HG03469 (cell line): ENCODE data around the gene FAM222A.

Experiments used
- ATAC-seq: cut with Tn5 transposase; IDR thresholded peaks from one replicate; pipeline ENCODE4 v1.9.1; 2021; ENCODE audit warnings: mild to moderate bottlenecking, moderate library complexity, moderate number of reproducible peaks; ENCODE audit not compliant: unreplicated experiment

FAM222A gene

DNA sequence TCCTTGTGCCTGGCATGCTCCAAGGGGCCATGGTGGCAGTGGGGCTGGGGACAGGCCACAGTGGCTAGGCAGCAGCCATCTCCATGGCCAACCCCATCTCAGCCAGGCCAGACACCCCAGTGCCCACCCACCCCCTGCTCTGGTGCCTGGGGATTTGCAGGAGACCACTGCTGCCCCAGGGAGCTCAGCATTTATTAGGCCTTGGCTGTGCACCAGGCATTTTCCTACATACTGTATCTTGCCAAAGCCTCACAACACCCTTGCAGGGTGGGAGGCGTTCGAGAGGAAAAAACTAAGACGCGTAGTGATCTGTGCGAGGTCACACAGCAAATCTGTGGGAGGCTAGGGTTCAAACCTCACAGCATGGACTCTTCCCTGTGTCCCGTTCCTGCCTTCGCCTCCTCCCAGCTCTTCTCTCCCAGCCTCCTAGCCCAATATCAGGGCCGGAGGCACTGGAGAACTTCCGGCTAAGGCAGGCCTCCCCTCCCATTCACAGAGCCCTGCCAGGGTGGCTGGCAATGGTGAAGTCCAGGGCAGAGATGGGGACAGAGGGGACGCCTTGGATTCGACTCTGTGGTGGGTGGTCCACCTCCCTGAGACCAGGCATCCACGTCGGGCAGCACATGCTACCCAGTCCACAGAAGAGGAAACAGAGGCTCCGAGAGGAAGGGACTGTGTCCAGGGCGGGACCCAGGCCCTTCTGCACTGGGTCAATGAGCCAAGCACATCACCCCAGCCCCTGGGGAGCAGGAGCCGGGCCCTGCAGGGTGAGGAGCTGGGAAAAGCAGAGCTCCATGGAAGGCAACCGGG, 57.4 kb downstream of the FAM222A start:
- no peak for ATAC-seq

DNA sequence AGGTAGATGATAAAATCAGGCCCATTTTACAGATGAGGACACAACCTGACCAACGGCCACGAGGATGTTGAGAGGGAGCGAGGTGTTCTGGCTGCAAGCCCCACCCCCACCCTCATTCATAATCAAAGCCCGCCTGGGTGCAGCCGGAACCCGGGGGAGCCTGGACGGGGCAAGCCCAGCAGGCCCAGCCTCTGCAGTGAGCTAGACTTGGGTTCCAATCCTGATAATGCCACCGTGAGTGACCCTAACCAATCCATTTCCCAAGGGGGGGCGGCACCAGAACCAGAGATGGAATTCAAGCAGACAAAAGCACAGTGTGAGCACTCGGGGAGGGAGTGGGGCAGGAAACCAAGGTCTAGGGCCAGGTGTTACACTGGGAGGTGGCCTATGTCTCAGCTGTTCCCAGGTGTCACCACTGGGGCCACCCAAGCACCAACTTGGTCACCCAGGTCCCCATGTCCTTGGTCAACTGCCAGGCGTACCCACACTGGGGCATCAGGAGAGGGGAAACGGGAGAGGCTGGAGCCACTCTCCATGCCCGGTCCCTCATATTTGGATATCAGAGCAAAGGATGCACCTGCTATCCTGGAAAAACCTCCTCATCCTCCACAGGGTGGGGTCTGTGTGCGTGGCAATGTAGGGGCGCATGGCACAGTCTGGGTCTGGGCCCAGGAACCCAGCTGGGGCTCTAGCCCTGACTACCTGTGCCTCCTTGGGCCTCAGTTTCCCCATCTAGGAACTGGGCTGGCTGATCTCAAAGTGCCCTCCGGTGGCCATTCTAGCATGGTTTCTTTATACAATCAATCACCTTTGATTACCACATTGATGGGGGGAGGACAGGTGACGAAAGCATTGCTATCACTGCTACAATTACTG, 58.4 kb downstream of the FAM222A start:
- ATAC-seq, result no peak

DNA sequence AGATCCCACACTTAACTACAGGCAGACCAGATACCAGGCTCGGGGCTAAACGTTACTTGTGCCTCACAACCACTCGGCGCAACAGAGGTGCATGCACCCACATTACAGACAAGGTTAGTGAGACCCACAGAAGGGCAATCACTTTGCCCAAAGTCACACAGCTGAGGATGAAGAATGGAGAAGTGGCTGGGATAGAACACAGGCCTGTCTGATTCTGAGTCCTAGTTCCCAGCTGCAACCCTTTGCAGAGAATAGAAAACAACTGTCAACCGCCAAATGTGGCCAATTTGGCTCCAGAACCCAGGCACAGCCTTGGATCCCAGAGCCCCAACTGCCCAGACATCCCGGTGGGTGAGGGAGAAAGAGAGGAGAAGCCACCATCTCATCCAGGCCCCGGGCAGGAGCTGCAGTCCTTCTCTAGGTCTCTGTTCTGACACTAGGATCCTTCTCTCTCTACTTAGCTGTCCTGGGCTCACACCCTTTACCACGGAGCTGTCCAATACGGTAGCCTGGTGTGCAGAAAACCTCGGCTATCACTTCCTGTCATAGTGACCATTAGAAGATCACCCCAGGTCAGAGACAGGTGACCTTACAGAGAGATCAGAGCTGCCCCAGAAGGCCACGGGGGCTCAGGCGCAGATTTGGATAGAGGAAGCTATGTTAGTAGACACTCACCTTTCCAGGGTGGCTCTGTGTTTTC, 59.1 kb downstream of the FAM222A start:
- ATAC-seq, result no peak

DNA sequence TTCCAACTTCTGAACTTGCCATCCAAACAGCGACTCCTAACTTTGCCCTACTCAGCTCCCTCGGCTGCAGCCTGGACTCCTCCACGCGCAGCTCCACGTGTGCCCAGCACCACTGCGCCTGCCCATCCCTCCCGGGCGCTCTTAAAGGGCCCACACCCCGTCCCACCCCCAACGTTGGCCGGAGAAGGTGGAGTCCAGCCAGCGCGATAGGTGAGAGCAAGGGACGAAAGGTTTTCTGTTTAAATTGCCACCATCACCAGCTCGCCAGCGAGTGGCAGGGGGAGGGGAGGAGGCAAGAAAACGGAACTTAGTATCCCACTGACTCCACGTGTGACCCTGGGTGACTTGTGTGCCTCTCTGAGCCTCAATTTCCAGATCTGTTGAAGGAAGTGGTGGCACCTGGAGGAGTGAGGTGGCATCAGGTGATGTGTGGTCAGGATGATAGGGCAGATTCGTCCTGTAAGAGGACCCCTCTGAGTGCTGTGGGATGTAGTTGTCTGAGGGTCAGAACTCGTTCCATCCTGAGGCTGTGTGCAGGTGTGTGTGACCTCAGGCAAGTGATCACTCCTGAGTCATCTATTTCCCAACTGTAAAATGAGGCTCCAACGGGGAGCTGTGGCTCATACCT, 59.9 kb downstream of the FAM222A start:
- ATAC-seq, result no peak

DNA sequence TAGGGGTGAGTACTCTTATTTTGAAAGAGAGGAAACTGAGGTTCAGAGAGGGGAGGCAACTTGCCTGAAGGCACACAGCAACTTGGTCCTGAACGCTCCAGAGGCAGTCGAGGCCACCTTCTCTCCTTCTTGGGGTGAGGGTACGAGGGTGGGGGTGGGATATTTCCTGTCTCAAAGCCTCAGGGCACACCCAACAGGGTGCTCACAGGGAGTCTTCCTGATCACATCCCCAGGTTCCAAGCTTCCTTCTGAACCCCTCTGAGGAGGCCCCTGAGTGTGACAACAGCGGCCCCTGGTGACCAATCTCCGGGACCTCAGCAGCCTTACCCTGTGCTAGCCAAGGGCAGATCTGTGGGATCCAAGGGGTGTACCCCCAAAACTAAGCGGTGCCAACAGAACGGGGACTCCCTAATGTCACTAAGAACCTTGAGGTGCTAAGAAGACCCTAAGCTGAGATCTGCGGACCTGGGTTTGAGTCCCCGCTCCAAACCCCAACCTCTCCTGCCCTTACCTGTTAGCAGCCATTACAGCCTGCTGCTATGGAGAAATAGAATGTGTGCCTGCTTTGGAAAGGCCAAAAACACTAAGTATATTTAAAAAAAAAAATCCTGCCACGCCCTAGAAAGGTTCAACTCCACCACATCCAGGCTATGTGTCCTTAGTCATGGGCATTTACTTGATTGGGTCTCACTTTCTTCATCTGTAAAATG, 61.7 kb downstream of the FAM222A start:
- ATAC-seq, result no peak

DNA sequence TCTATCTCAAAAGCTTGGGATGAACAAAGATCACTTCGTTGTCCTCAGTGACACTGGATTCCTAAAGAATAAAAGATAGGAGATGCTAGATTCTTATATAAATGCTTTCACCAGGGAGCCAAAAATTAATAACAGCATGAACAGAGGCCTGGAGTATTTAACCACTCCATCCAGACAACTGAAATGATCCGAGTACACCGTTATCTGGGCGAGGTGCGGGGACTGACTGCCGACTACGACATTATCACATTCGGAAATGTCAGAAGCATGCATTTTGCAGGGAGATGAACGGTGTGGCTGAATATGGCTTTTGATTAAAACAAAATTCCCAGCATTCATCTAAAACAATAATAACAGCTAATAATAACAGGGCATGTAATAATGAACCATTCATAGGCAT, 63.0 kb downstream of the FAM222A start:
- no peak for ATAC-seq

DNA sequence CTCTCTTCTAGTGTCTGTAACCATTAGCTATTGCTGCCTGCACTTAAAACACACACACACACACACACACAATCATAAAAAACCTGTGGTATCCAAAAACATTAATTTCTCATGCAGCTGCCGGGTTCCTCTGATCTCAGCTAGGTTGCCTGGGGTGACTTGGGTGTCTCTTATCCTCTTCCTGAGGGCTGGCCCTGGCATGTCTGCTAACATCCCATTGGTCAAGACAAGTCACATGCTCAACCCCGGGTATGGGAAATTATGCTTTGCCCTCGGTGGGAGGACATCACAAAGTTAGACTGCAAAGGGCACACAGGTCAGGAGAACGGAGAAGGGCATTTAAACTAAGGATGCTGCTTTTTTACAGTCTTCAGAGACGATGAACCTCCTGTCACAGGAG, 63.9 kb downstream of the FAM222A start:
- ATAC-seq, result no peak

DNA sequence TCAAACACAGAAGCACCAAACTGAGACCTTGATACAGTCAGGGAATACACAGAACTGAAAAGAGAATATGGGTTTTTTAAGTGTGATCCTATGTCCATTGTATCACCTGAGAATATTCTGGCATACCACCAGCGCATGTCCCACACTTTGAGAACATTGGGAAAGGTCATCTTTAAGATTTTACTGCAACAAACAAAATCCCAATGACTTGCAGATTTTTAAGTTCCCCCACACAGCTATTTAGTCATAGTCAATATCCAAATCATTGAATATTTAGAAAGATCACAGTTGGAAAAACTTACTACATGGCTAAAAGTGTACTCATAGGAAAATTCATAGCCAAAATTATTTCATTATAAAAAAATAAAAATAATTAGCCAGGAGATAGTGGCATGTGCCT, 65.1 kb downstream of the FAM222A start:
- ATAC-seq, result no peak

DNA sequence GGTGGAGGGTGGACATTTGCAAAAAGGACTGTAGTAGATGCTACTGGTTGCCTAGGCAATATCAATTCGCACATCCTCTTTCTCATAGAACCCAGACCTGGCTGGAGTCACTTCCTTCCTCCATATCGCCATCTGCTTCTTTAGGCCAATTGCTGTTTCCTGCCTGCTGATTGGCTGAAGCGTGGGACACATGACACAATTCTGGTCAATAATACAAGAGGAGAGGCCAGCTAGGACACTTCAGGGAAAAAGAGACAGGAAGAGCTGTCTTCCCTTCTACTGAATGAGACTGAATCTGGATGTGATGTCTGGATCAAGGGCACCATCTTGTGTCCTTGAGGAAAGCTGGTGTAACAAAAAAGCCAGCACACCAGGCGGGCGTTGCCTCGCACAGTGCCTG, 65.8 kb downstream of the FAM222A start:
- ATAC-seq, result no peak

DNA sequence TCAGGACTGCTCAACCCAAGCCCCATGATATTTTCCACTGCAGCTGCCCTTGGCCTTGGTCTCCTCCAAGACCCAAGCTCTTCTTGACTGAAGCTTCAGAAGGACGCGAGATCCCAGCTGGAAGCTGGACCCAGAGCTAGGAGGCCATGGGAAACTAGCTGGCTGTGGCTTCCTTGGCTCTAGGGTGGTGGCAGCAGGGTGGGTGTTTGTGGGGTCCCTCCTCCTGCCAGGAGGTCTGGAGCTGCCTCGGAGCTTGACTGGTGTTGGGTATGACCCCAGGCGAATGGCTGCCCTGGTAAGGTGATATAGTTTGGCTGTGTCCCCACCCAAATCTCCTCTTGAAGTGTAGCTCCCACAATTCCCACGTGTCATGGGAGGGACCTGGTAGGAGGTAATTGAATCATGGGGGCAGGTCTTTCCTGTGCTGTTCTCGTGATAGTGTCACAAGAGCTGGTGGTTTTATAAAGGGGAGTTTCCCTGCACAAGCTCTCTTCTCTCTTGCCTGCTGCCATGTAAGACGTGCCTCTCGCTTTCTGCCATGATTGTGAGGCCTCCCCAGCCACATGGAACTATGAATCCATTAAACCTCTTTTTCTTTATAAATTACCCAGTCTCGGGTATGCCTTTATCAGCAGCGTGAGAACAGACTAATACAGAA, 68.2 kb downstream of the FAM222A start:
- no peak for ATAC-seq

DNA sequence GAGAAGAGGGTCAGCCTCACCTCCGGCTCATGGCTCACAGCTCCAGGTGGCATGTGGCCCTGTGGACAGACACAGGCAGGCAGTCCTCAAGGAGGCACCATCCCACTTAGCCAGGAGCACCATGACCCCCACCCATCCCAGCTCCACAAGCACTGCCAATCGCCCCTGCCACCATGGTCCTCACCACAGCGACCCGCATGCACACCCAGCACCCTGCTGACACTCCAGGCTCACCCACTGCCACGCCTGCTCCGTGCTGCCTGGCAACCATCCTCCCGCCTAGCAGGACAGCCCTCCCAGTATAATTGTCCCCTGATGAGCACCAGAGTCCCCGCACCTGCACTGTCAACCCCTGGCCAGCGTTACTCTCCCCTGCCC, 68.7 kb downstream of the FAM222A start:
- ATAC-seq, result no peak

DNA sequence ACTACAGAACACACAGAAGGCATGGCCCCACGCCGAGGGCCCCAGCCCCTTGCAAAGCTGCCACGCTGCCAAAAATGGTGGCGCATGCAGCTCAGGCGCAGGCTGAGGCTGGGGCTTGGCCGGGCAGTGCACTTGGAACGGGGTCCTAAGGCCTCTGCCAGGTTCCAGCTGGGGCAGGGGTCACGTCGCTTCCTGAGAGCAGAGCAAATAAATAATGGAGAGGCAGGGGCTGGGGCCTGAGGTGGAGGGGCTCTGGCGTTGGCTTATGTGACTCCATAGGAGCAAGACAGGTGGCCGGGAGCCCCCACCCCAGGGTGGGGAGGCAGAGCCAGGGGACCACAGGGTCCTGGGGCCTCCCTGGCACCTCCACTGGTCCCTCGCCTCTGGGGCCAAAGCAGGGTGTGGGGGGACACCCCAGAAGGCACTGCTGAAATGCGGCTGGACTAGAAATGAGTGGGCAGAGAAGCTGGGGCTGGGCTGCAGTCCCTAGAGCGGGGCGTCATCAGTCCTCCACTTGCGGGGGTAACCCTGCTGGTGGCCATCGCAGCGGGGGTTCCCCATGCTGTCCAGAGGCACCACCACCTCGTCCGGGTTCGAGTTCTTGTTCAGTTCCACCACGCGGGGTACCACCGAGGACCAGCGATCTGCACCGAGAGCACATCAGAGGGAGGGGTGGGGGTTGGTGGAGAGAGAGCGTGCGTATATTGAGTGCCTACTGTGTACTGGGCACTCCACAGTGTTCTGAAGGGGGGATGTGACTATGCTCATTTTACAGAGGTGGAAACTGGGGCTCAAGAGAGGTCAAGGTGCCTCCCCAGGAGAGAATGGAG, 69.7 kb downstream of the FAM222A start:
- no peak for ATAC-seq

DNA sequence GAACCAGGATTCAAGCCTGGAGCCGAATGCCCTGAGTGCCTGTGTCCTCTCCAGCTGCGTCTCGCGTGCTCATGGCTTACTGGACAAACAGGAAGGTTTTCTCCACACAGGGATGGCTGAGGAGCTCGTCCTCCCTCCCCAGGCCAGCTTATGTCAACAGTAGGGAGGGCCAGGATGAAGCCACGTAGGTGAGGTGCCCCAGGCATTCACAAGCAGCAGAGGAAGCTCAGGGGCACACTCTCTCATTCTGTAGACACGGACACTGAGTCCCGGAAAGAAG, 70.3 kb downstream of the FAM222A start:
- ATAC-seq, result no peak

DNA sequence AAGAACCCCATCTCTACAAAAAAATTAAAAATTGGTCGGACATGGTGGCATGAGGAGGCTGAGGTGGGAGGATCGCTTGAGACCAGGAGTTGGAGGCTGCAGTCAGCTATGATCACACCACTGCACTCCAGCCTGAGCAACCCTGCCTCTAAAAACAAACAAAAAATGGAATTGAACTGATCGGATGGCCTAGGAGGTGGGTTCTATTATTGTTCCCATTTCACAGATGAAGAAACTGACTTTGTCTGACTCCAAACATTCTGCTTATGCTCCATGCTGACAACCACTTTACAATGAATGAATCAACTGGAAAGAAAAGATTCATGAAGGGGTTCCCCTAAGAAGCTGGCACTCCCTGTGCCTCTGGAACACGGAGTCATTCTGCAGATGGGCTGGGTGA, 72.2 kb downstream of the FAM222A start:
- no peak for ATAC-seq

DNA sequence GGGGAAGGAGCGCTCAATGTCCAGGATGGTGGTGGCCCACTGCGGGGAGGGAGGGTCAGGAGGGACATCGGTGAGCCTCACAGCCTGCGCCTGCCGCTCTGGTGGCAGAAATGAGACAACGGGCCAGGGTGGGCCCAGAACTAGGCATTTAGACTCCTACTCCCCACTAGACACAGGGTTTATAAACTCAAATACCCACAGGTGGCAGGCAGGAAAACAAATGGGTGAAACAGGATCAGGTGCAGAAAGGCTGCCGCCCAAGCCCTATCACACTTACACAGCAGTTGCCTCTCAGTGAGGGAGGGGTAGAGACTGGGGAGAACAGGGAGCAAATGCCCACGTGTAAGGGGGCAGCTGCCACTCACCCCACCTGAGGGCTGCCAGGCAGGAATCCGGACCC, 73.2 kb downstream of the FAM222A start:
- no peak for ATAC-seq

DNA sequence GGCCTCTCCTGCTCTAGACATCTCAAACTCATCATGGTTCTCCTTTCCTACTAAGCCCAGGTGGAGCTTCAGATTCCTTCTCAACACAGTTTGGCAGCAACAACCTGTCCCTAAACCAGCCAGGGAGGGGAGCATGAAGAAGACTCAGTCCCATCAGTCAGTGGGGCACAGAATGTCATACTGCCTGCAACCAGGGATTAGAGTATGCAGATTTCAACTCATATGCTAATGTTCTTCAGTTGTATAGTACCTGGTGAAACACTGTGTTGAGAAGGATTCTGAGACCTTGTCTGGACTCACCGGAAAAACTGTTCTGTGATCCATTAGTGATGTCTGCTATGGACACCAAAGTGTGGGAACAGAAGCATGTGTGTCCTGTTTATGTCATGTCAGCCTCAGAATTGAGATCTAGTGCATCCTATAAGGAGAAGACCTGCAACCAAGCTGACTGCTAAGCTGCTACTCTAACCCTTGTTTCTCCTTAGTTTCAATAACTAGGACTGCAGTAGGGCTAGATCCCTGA, 76.0 kb downstream of the FAM222A start:
- no peak for ATAC-seq

DNA sequence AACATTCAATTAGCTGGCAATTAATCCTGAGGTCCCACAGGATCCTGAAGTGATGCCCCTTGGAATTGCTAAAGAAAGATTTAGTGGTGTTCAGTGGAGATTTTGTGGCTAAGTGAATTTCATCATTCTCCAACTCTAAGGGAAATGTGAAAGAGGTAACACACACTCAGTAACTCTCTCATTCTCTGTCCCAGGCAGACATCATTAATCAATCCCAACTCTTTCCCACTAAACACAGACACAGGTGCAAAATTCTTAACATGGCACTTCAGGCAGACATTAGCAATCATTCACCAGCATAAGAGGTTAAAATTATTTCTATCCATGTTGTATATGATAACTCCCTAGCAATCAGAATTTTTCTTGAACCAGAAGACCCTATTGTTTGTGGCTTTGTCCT, 79.4 kb downstream of the FAM222A start:
- ATAC-seq, result no peak

DNA sequence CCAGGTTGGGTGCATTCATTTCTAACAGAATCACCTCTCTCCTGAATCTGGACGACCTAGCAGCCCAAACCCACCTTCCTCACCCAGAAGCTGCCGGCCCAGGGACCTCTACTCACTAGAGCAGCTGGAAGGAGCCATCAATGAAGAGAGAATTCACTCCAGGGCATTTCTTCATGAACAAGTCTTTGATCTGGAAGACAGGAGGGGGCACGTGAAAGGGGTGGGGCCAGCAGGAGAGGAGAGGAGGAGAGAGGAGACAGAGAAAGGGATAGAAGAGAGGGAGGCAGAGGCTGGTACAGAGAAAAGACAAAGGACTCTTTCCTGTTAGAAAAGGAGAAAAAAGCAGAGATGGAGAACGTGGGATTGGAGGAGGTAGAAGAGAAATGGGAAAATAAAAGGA, 79.8 kb downstream of the FAM222A start:
- no peak for ATAC-seq

DNA sequence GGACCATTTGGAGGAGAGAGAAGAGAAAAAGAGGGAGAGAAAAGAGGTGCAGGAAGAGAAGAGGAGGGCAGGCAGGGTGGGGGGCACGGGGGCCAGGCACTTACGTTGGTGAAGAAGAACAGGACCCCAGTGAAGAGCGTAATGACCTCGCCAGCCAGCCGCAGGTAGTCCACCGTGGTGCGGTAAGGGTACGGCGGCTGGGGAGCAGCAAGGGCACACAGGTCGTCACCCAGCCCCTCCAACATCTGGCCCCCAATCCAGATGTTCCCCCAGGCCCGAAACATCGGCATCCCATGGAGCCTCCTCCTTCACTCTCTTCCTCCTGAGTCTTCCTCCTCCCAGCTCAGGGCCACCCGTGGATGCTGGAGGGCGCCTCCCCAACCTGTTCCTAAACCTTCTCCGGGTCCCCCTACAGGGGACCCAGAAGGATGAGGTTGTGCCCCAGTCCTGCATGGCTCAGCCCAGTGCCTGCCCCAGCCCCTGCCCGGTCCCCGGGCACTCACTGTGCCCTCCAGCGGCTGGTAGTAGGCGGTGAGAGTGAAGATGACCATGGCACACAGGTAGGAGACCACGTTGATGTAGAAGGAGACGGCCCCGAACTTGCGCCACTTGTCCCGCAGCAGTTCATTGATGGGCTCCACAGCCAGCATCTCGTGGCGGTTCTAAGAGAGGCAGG, 80.3 kb downstream of the FAM222A start:
- no peak for ATAC-seq
